ENCODE data around the gene LAMA1. TPM values are rescaled to one million over a fixed set of nuclear protein-coding genes. Genes with fewer than 3 reads are reported as not detected.

LAMA1 gene
- total and polyA plus RNA-seq, 2 of the 4 experiments (the other 2 are of a cell fraction), result 10.9 to 15.5 TPM

DNA sequence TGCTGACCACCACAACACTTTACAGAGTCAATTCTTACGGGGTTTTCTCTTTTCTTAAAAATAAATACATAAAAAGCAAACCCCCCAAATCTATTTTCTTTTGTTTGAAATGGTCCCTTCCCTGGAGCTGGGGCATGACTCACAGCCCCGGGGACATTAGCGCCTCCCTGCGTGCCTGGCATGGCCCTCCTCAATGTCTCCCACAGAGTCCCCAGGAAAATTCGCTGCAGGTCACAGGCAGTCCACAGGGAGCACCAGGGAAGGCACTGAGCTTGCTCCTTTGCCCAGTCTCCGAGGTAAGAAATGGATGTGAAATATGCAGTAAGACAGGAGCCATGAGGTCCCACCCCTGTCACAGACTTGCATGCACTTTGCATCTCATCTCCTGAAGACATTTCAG, 142.5 kb downstream of the LAMA1 start:
- Histone ChIP-seq H3K9me1 (ENCODE audit: insufficient read depth, low read length) (no peaks in the 10 kb centered on the region), H3K4me1 (ENCODE audit: control insufficient read depth, insufficient read depth, low read length) (no peaks in the 10 kb centered on the region), H2AK9ac (replicated peaks; ENCODE audit: low read depth, low read length, poor library complexity) (no peak overlapping the region), H2AK5ac (ENCODE audit: low read depth, low read length) (no peak overlapping the region), H4K8ac (ENCODE audit: low read depth in 2 of 2, low read length in 2 of 2) (no peak overlapping the region), H2BK20ac (ENCODE audit: low read depth, low read length) (no peak overlapping the region), H3K23ac (ENCODE audit: low read depth, low read length) (no peak overlapping the region), H2BK5ac (ENCODE audit: low read depth, low read length, poor library complexity, severe bottlenecking) (no peak overlapping the region), H3K27ac (ENCODE audit: insufficient read depth, low read length) (no peak overlapping the region), H2BK15ac (ENCODE audit: low read depth, low read length) (no peak overlapping the region), H2AFZ (replicated peaks; ENCODE audit: low read length, poor library complexity) (no peak overlapping the region), H2BK120ac (ENCODE audit: low read depth, low read length) (no peak overlapping the region), H3K4ac (ENCODE audit: low read depth, low read length) (no peak overlapping the region), H3K36me3 (ENCODE audit: control insufficient read depth, insufficient read depth, low read length) (peaks cover 10% of the 10 kb centered on the region; the same call in 1 of the 2 replicates), H3K27me3 (ENCODE audit: control insufficient read depth, insufficient read depth, low read length) (no peaks in the 10 kb centered on the region), H4K5ac (ENCODE audit: low read depth, low read length) (no peak overlapping the region), H3K9ac (ENCODE audit: low read depth, low read length) (no peak overlapping the region), H4K20me1 (ENCODE audit: insufficient read depth, low read length) (no peaks in the 10 kb centered on the region), H3K9me3 (ENCODE audit: control insufficient read depth, insufficient read depth, low read length) (no peaks in the 10 kb centered on the region), H3K79me1 (ENCODE audit: low read depth in 1 of 2, low read length in 2 of 2) (no peaks in the 10 kb centered on the region), H3K18ac (ENCODE audit: low read depth, low read length) (no peak overlapping the region), H3K14ac (replicated peaks; ENCODE audit: low read depth, low read length) (no peak overlapping the region), H3K56ac (ENCODE audit: extremely low read depth, insufficient read depth, low read length) (no peak overlapping the region), H3K4me2 (ENCODE audit: low read depth, low read length) (no peak overlapping the region), H3K4me3 (ENCODE audit: insufficient read depth, low read depth, low read length) (no peak overlapping the region), H4K91ac (ENCODE audit: insufficient read depth, low read depth, low read length) (no peak overlapping the region)
- in situ Hi-C loops (cut with MboI; ENCODE audit: low sequenced_read_pairs), result no loop called here
- no peak for ATAC-seq (ENCODE audit: low read depth)
- intact Hi-C loops (cut with micrococcal nuclease), result no loop called here
- WGBS, 2 experiments (ENCODE audit: extremely low coverage in 2 of 2, insufficient read length in 1 of 2), result no CpG with 5 or more reads among the region's 6 CpGs
- TF ChIP-seq RFX5 (IDR thresholded peaks at IDR 0.05; ENCODE audit: low read depth, low read length), result no peak
- TF ChIP-seq NFE2L2 (IDR thresholded peaks at IDR 0.05; ENCODE audit: low read depth, low read length), result no peak
- no peak for TF ChIP-seq CHD1 (IDR thresholded peaks at IDR 0.05; ENCODE audit: low read depth, low read length)
- no peak for TF ChIP-seq SMC3 (IDR thresholded peaks at IDR 0.05; ENCODE audit: low read depth, low read length)
- no peak for DNase-seq
- CTCF ChIA-PET, result no interaction called here
- no TSS peak for BruUV-seq (replicated peaks)
- POLR2A ChIA-PET (ENCODE audit: unreplicated experiment), result no interaction called here
- dilution Hi-C loops (cut with HindIII; ENCODE audit: low sequenced_read_pairs, unreplicated experiment), result no loop called here
